ENCODE measurements around the gene ARL2BP. TPM values are rescaled to one million over a fixed set of nuclear protein-coding genes. Genes with fewer than 3 reads are reported as not detected.

The ARL2BP gene
- total and polyA plus RNA-seq, 2 of the 13 experiments (the other 11 are each of a cell fraction or from before 2014, with no cell fraction given) = 64.3 to 67.6 TPM

DNA sequence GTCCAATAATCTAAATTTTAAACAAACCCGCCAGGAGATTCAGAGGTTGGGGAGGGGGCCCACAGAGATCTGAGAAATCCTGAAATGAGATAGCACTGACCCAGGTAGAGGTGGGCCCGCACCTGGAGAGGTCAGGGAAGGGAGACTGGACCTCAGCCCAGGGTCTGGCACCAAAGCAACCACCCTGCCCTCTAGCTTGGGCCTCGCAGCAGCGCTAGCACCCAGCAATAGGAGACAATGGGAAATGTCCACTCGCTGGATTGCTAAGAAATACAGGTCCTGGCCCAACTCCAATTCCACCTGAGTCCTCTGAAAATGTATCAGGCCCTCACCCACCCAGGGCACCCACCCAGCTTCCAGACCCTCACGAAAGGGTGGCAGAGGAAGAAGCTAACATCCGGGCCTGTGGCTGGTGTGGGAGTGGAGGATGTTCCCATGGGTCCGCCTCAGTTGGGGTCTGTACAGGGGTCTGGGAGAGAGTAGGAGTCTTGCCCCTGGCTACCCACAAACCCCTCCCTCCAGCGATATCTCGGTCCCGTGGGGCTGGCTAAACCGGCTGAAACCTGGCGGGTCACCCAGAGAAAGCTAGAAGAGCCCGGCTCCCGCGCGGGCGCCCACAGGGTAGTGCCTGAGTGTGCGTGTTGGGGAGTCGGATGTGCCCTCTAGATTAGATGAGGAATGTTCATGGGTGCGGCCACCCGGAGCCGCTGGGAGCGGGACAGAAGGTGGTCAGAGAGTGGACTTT, 38.3 kb downstream of the ARL2BP start (continued):
- TF ChIP-seq MAFK (conservative IDR thresholded peaks at IDR 0.05 in 1 of 2, IDR thresholded peaks at IDR 0.05 in 1 of 2; ENCODE audit: low read length in 2 of 2) (no peak), CBX5 (CRISPR knock-in tag; IDR thresholded peaks at IDR 0.05; ENCODE audit: borderline replicate concordance) (no peak), KAT7 (CRISPR knock-in tag; IDR thresholded peaks at IDR 0.05; ENCODE audit: borderline replicate concordance) (no peak; the same call in 1 of the 2 replicates), EP300 (IDR thresholded peaks at IDR 0.05; ENCODE audit: low read depth in 2 of 2, low read length in 2 of 2) (no peak), EP300 (CRISPR knock-in tag; IDR thresholded peaks at IDR 0.05; ENCODE audit: borderline replicate concordance) (no peak), FOXJ3 (CRISPR knock-in tag; IDR thresholded peaks at IDR 0.05; ENCODE audit: borderline replicate concordance) (no peak), HHEX (CRISPR knock-in tag; IDR thresholded peaks at IDR 0.05) (no peak), ZNF510 (CRISPR knock-in tag; IDR thresholded peaks at IDR 0.05; ENCODE audit: low read depth) (no peak), ZNF232 (CRISPR knock-in tag; IDR thresholded peaks at IDR 0.05; ENCODE audit: borderline replicate concordance) (no peak), ZBTB1 (CRISPR knock-in tag; IDR thresholded peaks at IDR 0.05; ENCODE audit: borderline replicate concordance) (no peak), ZNF274 (CRISPR knock-in tag; IDR thresholded peaks at IDR 0.05) (no peak), POLR2A (IDR thresholded peaks at IDR 0.05; ENCODE audit: insufficient read depth in 1 of 2, low read depth in 2 of 2, low read length in 2 of 2) (peak in 1 of 2 experiments; percentile 44; a peak in 2 of 4 replicates)
- TF ChIP-seq, protein P1, sequence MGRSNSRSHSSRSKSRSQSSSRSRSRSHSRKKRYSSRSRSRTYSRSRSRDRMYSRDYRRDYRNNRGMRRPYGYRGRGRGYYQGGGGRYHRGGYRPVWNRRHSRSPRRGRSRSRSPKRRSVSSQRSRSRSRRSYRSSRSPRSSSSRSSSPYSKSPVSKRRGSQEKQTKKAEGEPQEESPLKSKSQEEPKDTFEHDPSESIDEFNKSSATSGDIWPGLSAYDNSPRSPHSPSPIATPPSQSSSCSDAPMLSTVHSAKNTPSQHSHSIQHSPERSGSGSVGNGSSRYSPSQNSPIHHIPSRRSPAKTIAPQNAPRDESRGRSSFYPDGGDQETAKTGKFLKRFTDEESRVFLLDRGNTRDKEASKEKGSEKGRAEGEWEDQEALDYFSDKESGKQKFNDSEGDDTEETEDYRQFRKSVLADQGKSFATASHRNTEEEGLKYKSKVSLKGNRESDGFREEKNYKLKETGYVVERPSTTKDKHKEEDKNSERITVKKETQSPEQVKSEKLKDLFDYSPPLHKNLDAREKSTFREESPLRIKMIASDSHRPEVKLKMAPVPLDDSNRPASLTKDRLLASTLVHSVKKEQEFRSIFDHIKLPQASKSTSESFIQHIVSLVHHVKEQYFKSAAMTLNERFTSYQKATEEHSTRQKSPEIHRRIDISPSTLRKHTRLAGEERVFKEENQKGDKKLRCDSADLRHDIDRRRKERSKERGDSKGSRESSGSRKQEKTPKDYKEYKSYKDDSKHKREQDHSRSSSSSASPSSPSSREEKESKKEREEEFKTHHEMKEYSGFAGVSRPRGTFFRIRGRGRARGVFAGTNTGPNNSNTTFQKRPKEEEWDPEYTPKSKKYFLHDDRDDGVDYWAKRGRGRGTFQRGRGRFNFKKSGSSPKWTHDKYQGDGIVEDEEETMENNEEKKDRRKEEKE (IDR thresholded peaks at IDR 0.05) = no peak
- TF ChIP-seq, protein P2, sequence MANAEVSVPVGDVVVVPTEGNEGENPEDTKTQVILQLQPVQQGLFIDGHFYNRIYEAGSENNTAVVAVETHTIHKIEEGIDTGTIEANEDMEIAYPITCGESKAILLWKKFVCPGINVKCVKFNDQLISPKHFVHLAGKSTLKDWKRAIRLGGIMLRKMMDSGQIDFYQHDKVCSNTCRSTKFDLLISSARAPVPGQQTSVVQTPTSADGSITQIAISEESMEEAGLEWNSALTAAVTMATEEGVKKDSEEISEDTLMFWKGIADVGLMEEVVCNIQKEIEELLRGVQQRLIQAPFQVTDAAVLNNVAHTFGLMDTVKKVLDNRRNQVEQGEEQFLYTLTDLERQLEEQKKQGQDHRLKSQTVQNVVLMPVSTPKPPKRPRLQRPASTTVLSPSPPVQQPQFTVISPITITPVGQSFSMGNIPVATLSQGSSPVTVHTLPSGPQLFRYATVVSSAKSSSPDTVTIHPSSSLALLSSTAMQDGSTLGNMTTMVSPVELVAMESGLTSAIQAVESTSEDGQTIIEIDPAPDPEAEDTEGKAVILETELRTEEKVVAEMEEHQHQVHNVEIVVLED (CRISPR knock-in tag; IDR thresholded peaks at IDR 0.05; ENCODE audit: borderline replicate concordance) = no peak
- TF ChIP-seq, protein P3, sequence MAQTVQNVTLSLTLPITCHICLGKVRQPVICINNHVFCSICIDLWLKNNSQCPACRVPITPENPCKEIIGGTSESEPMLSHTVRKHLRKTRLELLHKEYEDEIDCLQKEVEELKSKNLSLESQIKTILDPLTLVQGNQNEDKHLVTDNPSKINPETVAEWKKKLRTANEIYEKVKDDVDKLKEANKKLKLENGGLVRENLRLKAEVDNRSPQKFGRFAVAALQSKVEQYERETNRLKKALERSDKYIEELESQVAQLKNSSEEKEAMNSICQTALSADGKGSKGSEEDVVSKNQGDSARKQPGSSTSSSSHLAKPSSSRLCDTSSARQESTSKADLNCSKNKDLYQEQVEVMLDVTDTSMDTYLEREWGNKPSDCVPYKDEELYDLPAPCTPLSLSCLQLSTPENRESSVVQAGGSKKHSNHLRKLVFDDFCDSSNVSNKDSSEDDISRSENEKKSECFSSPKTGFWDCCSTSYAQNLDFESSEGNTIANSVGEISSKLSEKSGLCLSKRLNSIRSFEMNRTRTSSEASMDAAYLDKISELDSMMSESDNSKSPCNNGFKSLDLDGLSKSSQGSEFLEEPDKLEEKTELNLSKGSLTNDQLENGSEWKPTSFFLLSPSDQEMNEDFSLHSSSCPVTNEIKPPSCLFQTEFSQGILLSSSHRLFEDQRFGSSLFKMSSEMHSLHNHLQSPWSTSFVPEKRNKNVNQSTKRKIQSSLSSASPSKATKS (CRISPR knock-in tag; IDR thresholded peaks at IDR 0.05) = no peak
- TF ChIP-seq, protein P4, sequence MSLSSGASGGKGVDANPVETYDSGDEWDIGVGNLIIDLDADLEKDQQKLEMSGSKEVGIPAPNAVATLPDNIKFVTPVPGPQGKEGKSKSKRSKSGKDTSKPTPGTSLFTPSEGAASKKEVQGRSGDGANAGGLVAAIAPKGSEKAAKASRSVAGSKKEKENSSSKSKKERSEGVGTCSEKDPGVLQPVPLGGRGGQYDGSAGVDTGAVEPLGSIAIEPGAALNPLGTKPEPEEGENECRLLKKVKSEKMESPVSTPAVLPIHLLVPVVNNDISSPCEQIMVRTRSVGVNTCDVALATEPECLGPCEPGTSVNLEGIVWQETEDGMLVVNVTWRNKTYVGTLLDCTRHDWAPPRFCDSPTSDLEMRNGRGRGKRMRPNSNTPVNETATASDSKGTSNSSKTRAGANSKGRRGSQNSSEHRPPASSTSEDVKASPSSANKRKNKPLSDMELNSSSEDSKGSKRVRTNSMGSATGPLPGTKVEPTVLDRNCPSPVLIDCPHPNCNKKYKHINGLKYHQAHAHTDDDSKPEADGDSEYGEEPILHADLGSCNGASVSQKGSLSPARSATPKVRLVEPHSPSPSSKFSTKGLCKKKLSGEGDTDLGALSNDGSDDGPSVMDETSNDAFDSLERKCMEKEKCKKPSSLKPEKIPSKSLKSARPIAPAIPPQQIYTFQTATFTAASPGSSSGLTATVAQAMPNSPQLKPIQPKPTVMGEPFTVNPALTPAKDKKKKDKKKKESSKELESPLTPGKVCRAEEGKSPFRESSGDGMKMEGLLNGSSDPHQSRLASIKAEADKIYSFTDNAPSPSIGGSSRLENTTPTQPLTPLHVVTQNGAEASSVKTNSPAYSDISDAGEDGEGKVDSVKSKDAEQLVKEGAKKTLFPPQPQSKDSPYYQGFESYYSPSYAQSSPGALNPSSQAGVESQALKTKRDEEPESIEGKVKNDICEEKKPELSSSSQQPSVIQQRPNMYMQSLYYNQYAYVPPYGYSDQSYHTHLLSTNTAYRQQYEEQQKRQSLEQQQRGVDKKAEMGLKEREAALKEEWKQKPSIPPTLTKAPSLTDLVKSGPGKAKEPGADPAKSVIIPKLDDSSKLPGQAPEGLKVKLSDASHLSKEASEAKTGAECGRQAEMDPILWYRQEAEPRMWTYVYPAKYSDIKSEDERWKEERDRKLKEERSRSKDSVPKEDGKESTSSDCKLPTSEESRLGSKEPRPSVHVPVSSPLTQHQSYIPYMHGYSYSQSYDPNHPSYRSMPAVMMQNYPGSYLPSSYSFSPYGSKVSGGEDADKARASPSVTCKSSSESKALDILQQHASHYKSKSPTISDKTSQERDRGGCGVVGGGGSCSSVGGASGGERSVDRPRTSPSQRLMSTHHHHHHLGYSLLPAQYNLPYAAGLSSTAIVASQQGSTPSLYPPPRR (CRISPR knock-in tag; IDR thresholded peaks at IDR 0.05; ENCODE audit: borderline replicate concordance) = no peak
